BJ (cell line): Measurements from ENCODE around the gene DHX58. TPM values are rescaled to one million over a fixed set of nuclear protein-coding genes. Genes with fewer than 3 reads are reported as not detected.

Source experiments
- CTCF ChIA-PET: fragments of 350-600 bp; formaldehyde crosslinking; extraction: SDS; loops from one replicate; lab custom pipeline; 2021; ENCODE audit warnings: antibody characterized with exemption, inconsistent platforms; lab: Yijun Ruan, JAX
- POLR2A ChIA-PET: fragments of 300-600 bp; sonication (Branson Sonifier 250); formaldehyde crosslinking; extraction: SDS; loops from one replicate; lab custom pipeline; 2021; ENCODE audit warnings: antibody characterized with exemption; lab: Charles Lee
- DNase-seq: peaks from one replicate; pipeline ENCODE4 v3.0.0-alpha.2; 2011; ENCODE audit warnings: low read depth
- H3K27me3 ChIP-seq: 2 replicates; pipeline ENCODE4 v1.6.0; 2011; ENCODE audit warnings: low read length; ENCODE audit not compliant: control insufficient read depth, insufficient read depth
- H3K36me3 ChIP-seq: 2 replicates; pipeline ENCODE4 v1.5.1; 2011; ENCODE audit warnings: low read length; ENCODE audit not compliant: control insufficient read depth, insufficient read depth
- H3K4me3 ChIP-seq: 2 replicates; pipeline ENCODE4 v1.5.1; 2011; ENCODE audit warnings: low read depth, mild to moderate bottlenecking, control low read depth, low read length
- polyA plus RNA-seq: library from polyadenylated mRNA; depleted of rRNA; stranded (reverse); fragments of >200 nt; gene quantifications from 2 replicates; pipeline ENCODE4 v1.2.3, GENCODE V29; 2011
- TF ChIP-seq, protein P1 (sequence below): IDR thresholded peaks from 2 replicates; pipeline ENCODE4 v1.5.1; 2011; ENCODE audit warnings: low read depth, mild to moderate bottlenecking, control low read depth, inconsistent platforms, low read length, moderate library complexity; ENCODE audit not compliant: insufficient read depth

DHX58 gene
- polyA plus RNA-seq, 1 experiment, result 18.0 TPM

DNA sequence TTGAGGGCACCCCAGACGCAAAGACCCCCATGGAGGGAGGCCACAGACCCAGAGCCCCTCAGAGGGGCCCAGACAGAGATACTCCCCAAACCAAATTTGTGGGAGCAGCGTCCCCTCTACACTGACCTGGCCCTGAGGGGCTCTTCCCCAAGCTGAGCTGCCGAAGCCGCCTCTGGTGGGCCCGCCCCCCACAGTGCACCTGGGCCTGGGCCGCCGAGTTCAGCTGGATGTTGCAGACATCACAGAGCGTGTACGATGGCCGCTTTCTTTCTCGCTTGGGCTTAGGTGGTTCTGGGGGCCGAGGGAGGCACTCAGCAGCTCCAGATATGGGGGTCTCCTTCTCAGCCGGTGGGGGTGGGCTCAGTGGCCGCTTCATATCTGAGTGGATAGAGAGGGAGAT is 49.8 kb downstream of the DHX58 start:
- Histone ChIP-seq H3K4me3 (no peak overlapping the region), H3K27me3 (peaks cover 4% of the 10 kb centered on the region), H3K36me3 (no peaks in the 10 kb centered on the region)
- DNase-seq, result no peak
- POLR2A ChIA-PET, result no interaction called here
- CTCF ChIA-PET, result interaction anchor here (1.0 kb wide), 1 partner anchor 35 kb away, joined by 3 read pairs; no protein-coding TSS in a partner anchor
- TF ChIP-seq, protein P1, sequence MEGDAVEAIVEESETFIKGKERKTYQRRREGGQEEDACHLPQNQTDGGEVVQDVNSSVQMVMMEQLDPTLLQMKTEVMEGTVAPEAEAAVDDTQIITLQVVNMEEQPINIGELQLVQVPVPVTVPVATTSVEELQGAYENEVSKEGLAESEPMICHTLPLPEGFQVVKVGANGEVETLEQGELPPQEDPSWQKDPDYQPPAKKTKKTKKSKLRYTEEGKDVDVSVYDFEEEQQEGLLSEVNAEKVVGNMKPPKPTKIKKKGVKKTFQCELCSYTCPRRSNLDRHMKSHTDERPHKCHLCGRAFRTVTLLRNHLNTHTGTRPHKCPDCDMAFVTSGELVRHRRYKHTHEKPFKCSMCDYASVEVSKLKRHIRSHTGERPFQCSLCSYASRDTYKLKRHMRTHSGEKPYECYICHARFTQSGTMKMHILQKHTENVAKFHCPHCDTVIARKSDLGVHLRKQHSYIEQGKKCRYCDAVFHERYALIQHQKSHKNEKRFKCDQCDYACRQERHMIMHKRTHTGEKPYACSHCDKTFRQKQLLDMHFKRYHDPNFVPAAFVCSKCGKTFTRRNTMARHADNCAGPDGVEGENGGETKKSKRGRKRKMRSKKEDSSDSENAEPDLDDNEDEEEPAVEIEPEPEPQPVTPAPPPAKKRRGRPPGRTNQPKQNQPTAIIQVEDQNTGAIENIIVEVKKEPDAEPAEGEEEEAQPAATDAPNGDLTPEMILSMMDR, result no peak

DNA sequence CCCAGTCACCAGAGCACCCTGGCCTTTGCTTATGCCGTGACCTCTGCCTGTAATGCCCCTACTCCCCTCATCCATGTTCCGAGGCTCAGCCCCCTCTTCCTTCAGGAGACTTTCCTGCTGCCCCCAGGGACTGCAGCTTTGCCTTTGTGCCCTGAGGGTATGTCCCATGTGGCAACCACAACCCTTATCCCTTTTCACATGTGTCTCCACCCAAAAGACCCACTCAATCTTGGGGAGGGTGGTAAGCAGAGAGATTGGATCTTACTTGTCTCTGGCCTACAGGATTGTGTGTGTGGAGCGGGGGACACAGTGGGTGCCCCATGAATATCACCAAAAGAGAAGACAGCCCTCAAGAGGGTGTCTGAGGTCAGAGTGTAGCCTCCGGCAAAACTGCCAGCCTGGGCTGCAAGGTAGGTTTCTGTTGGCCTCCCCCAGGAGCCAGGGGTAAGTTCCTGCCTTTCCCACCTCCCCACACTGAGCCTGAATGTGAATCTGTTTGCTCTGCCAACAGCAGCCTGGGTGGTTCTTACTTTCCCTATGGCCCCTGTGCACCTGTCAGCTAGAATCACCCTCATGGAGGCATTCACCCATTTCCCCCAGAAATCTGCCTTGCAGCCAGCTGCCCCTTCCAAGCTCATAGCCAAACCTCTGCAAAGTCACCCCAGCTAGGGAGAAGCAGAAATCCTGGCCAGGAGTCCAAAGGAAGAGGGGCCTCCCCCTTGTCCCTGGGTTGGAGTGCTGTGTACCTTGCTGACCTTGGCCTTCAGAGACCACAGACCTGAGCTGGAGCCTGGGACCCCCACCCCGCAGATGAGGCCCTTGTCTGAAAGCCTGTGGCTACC is 50.6 kb downstream of the DHX58 start:
- peaks cover 4% of the 10 kb centered on the region for H3K27me3 ChIP-seq
- TF ChIP-seq, protein P1, result no peak
- CTCF ChIA-PET, result interaction anchor here (1.2 kb wide), 1 partner anchor 39 kb away, joined by 3 read pairs; no protein-coding TSS in a partner anchor
- no peak for DNase-seq
- POLR2A ChIA-PET, result no interaction called here
- H3K36me3 ChIP-seq, result no peaks in the 10 kb centered on the region
- no peak overlapping the region for H3K4me3 ChIP-seq

DNA sequence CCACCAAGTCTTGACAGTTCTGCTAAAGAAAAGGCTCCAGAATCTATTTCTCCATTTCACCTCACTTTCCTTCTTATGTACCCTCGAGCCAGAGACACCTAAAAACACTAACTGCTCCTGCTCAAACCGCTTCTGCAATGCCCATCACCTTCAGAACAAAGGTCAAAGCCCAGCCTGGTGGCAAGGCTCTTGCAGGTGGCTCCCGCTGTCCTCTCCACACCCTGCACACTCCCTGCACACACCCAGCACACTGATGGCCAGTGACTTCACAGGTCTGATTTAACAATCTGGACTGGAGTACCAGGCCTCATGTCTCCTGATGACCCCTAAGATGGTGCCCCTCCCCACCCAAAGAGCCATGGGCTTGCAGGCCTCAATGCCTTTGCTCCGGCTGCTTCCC is 52.3 kb downstream of the DHX58 start:
- CTCF ChIA-PET, result interaction anchor here (1.4 to 2.1 kb wide), 3 partner anchors 8 to 19 kb away, joined by 3 to 6 read pairs (median 3); no protein-coding TSS in a partner anchor
- peaks cover 6% of the 10 kb centered on the region for H3K27me3 ChIP-seq
- DNase-seq, result no peak

DNA sequence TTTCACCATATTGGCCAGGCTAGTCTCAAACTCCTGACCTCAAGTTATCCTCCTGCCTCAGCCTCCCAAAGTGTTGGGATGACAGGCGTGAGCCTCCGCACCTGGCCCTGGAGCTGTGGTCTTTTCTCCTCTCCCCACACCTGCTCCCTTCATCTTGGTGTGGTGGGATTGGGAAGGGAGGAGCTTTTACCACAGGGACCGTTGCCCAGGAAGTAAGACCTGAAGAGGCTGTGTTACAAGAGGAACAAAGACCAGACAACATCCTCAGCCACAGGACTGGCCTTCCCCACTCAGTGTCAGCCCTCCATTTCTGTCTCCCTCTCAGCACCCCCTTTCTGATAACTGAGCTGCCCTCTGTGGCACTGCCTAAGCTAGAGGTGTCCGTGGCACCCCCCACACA is 52.7 kb downstream of the DHX58 start:
- Histone ChIP-seq H3K4me3 (no peak overlapping the region), H3K36me3 (no peaks in the 10 kb centered on the region), H3K27me3 (peaks cover 10% of the 10 kb centered on the region)
- ChIA-PET POLR2A (no interaction called here), CTCF (interaction anchor here (1.4 to 2.1 kb wide), 3 partner anchors 8 to 19 kb away, joined by 3 to 6 read pairs (median 3); no protein-coding TSS in a partner anchor)
- DNase-seq, result no peak
- TF ChIP-seq, protein P1, result no peak

More for the DNA sequence above, 52.3 kb downstream of the DHX58 start:
- Histone ChIP-seq H3K36me3 (no peaks in the 10 kb centered on the region), H3K4me3 (no peak overlapping the region)
- TF ChIP-seq, protein P1, result no peak
- POLR2A ChIA-PET, result no interaction called here

DNA sequence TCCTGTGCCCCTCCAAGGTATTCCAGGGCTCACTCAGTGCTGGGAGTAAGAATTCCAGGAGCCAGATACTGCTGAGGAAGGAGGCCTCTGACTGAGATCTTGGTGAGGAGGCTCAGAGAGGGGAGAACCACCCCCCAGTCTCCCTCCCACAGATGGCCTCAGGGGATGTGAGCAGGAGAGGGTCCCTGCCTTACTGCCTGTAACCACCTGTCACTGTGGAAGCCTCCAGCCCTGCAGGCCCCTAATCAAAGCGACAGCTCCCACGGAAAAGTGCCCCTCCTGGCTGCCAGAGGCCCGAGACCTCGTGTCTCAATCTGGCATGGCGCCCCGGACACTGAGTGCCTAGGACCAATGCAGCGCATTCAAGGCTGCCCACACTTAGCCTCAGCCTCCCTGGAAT is 54.5 kb downstream of the DHX58 start:
- POLR2A ChIA-PET, result no interaction called here
- H3K27me3 ChIP-seq, result peaks cover 21% of the 10 kb centered on the region
- CTCF ChIA-PET, result interaction anchor here (1.1 to 1.5 kb wide), 2 partner anchors 38 to 44 kb away, joined by 3 to 4 read pairs; partner anchors contain the start of gene NKIRAS2
- TF ChIP-seq, protein P1, result no peak
- H3K4me3 ChIP-seq, result no peak overlapping the region
- DNase-seq, result no peak
- H3K36me3 ChIP-seq, result no peaks in the 10 kb centered on the region
